K562 (cell line): ENCODE results near the gene MEX3A. TPM values are rescaled to one million over a fixed set of nuclear protein-coding genes. Genes with fewer than 3 reads are reported as not detected.

Experiments
- DEAF1 ChIP-seq: fragments of 450-650 bp; formaldehyde crosslinking; IDR thresholded peaks from 2 replicates; pipeline ENCODE4 v1.4.0; 2020; ENCODE audit warnings: mild to moderate bottlenecking, moderate library complexity
- KDM4B ChIP-seq, 2 experiments: fragments of 450-650 bp in 1 of 2; sonication (generic) in 1 of 2; IDR thresholded peaks; 2 replicates each; pipeline ENCODE4 v1.6.1; 2016 to 2017; ENCODE audit warnings: borderline replicate concordance in 2 of 2, antibody characterized with exemption in 1 of 2, low read depth in 1 of 2, mild to moderate bottlenecking in 1 of 2
- MLLT1 ChIP-seq, 2 experiments: fragments of 450-650 bp; IDR thresholded peaks; 2 replicates each; pipeline ENCODE4 v1.6.1; 2016
- RBM34 ChIP-seq: fragments of 200-400 bp; formaldehyde crosslinking; IDR thresholded peaks from 2 replicates; pipeline ENCODE4 v1.6.1; 2018; ENCODE audit warnings: low read length, borderline replicate concordance; ENCODE audit not compliant: insufficient read depth
- TFAM ChIP-seq: fragments of 250-450 bp; sonication (Bioruptor Pico); conservative IDR thresholded peaks from 2 replicates; pipeline ENCODE4 v1.5.0; 2021; ENCODE audit warnings: mild to moderate bottlenecking, moderate library complexity
- ZFP36 ChIP-seq: fragments of 150-350 bp; IDR thresholded peaks from 2 replicates; pipeline ENCODE4 v1.6.1; 2018; ENCODE audit warnings: low read length, low read depth; ENCODE audit not compliant: partially characterized antibody
- ZNF696 ChIP-seq: fragments of 250-450 bp; sonication (Bioruptor Pico); conservative IDR thresholded peaks from 2 replicates; pipeline ENCODE4 v1.4.0; 2020; ENCODE audit warnings: mild to moderate bottlenecking, moderate library complexity
- polyA plus RNA-seq, 8 experiments: library from polyadenylated mRNA; depleted of rRNA in 4 of 8; stranded (reverse) in 5 of 8; unstranded in 3 of 8; fragments of >200 nt; fragmentation: Nextera tagmentation in 2 of 8; fragmentation: Illumina TruSeq in 1 of 8; extraction: Ambion mirVana in 2 of 8; extraction: Trizol in 1 of 8; gene quantifications; 2 replicates each; pipeline versions ENCODE4 v1.2.1 to v1.2.3, GENCODE V29; 2011 to 2014; ENCODE audit warnings: inconsistent platforms in 1 of 8, missing spikeins in 1 of 8
- total RNA-seq, 7 experiments: library from RNA; depleted of rRNA in 6 of 7; stranded (reverse); fragments of >200 nt in 6 of 7; fragmentation: Illumina TruSeq in 2 of 7; extraction: Trizol in 2 of 7; gene quantifications; 2 replicates each; pipeline versions ENCODE4 v1.2.1 to v1.2.3, GENCODE V29; 2011 to 2021; ENCODE audit warnings: low replicate concordance in 1 of 7
- TF ChIP-seq, protein P1 (sequence below), 2 experiments: fragments of 450-650 bp; conservative IDR thresholded peaks; 2 replicates each; pipeline ENCODE4 v1.6.1; 2017; ENCODE audit warnings: mild to moderate bottlenecking in 2 of 2, moderate library complexity in 2 of 2
- TF ChIP-seq, protein P2 (sequence below): fragments of 450-650 bp; formaldehyde crosslinking; IDR thresholded peaks from 2 replicates; pipeline ENCODE4 v1.4.0; 2020; ENCODE audit warnings: mild to moderate bottlenecking

The MEX3A gene
- total and polyA plus RNA-seq, 9 of the 15 experiments (the other 6 are each of a cell fraction or from before 2014, with no cell fraction given), result 0.36 to 13.7 (median 5.2) TPM

- TF ChIP-seq DEAF1 (CRISPR knock-in tag), result no peak
- TF ChIP-seq MLLT1 (IDR thresholded peaks at IDR 0.05), result peak in 1 of 2 experiments; percentile 14; a peak in 1 of 4 replicates
- TF ChIP-seq, protein P1, sequence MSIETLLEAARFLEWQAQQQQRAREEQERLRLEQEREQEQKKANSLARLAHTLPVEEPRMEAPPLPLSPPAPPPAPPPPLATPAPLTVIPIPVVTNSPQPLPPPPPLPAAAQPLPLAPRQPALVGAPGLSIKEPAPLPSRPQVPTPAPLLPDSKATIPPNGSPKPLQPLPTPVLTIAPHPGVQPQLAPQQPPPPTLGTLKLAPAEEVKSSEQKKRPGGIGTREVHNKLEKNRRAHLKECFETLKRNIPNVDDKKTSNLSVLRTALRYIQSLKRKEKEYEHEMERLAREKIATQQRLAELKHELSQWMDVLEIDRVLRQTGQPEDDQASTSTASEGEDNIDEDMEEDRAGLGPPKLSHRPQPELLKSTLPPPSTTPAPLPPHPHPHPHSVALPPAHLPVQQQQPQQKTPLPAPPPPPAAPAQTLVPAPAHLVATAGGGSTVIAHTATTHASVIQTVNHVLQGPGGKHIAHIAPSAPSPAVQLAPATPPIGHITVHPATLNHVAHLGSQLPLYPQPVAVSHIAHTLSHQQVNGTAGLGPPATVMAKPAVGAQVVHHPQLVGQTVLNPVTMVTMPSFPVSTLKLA (conservative IDR thresholded peaks at IDR 0.05), result peak; percentile 61 to 78; a peak in 3 of 4 replicates
- TF ChIP-seq ZNF696 (CRISPR knock-in tag), result no peak
- TF ChIP-seq TFAM (CRISPR knock-in tag), result no peak
- TF ChIP-seq ZFP36, result no peak
- TF ChIP-seq KDM4B (IDR thresholded peaks at IDR 0.05; ENCODE audit: borderline replicate concordance in 2 of 2, low read depth in 1 of 2), result no peak
- 0 out of 2 replicates have a peak, but pooled peaks have one; percentile 44 for TF ChIP-seq RBM34
- TF ChIP-seq, protein P2, sequence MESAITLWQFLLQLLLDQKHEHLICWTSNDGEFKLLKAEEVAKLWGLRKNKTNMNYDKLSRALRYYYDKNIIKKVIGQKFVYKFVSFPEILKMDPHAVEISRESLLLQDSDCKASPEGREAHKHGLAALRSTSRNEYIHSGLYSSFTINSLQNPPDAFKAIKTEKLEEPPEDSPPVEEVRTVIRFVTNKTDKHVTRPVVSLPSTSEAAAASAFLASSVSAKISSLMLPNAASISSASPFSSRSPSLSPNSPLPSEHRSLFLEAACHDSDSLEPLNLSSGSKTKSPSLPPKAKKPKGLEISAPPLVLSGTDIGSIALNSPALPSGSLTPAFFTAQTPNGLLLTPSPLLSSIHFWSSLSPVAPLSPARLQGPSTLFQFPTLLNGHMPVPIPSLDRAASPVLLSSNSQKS (CRISPR knock-in tag), result no peak
Observed at GRCh38 chr1:156114101-156114918, 32.0 kb upstream of the MEX3A start, which contains the start of gene LMNA (continued).
